KOPT-K1 (cell line): ENCODE data around the gene RFFL.

Experiments
- H3K27ac ChIP-seq: fragments of 200-600 bp; sonication (generic); 2 replicates; pipeline ENCODE4 v1.5.1; 2016; ENCODE audit warnings: antibody characterized with exemption, mild to moderate bottlenecking, low read depth, low read length; ENCODE audit not compliant: poor library complexity, severe bottlenecking
- H3K36me3 ChIP-seq: fragments of 200-600 bp; sonication (generic); 2 replicates; pipeline ENCODE4 v1.5.1; 2017; ENCODE audit warnings: antibody characterized with exemption, mild to moderate bottlenecking, low read length, moderate library complexity; ENCODE audit not compliant: insufficient read depth
- H3K9me3 ChIP-seq: fragments of 200-600 bp; sonication (generic); 2 replicates; pipeline ENCODE4 v1.5.1; 2017; ENCODE audit warnings: antibody characterized with exemption, low read length, mild to moderate bottlenecking; ENCODE audit not compliant: insufficient read depth, poor library complexity, severe bottlenecking

Gene RFFL

DNA sequence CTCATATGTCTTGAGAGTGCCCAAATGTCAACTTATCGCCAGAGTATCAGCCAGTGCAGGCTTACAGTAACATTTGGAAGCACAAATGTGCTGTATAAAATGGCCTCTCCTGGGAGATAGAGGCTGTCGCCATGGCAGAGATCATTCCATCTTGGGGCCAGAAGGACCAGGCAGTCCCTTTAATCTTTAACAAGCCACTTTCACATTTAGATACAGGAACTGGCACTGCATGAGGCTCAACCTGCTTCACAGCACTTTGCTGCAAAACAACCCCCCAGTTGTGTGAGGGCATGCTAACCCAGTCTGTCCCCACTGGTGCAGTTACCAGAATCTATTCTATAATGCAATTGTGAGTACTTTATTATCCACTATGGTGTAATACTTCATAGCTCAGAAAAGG is 4.7 kb upstream of the RFFL start:
- Histone ChIP-seq H3K36me3 (no peaks in the 10 kb centered on the region), H3K27ac (no peak overlapping the region), H3K9me3 (no peaks in the 10 kb centered on the region)

DNA sequence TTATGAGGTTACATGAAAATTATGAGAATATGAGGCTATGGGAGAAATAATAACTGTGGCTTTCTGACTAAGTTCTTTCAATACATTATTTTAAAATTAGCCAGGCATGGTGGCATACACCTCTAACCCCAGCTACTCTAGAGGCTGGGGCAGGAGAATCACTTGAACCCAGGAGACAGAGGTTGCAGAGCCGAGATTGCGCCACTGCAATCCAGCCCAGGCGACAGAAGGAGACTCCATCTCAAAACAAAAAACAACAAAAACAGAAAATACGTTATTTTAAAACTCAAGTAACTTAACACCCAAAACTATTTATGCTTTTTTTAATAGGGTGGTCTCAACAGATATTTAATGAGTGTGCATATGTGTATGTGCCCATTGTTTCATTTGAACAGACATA is 2.4 kb upstream of the RFFL start:
- Histone ChIP-seq H3K36me3 (no peaks in the 10 kb centered on the region), H3K27ac (no peak overlapping the region), H3K9me3 (no peaks in the 10 kb centered on the region)

DNA sequence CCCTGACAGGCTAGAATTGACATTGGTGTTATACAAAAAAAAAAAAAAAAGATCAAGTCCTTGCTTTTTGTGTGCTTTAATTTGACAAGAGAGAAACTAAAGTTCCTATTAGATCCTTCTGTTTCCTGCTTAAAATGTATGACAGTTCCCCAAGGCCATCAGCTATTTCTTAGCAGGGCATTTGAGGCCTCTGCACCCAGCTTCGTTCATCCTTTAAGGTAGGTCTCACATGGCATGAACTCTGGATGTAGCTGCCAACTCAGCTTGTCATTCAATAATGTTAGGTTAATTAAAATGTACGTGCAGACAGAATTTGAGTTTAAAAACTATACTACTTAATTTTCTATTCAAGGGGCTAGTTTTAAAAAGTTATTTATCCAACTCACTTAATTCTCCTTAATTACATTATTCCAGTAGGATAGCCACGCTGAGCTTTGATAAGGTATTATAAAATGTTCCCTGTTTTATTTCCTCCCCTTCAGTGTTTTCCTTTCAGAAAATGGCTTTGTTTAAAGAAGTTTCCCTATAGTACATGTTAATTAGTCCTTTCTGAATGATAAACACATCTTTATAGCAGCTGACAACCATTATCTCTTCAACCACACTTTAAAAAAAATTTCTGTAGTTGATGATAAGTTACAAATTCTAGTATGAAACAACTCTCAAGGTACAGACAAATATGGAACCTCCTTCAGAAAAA is 1.2 kb upstream of the RFFL start:
- Histone ChIP-seq H3K36me3 (no peaks in the 10 kb centered on the region), H3K9me3 (no peaks in the 10 kb centered on the region), H3K27ac (no peak overlapping the region)

DNA sequence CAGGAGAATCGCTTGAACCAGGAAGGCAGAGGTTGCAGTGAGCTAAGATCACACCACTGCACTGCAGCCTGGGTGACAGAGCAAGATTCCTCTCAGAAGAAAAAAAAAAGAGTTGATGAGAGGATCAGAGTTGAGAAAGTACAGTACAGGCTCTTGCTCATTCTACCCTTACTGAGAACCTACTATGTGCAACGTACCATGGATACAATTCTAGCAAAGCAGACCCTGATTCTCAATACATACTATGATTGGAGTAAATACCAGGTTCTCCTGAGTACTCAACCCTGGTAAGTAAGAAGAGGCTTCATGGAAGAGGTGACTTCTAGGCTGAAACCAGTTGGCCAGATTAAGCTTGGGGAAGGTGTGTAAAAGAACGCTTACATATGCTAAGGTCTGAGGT is 1.2 kb downstream of the RFFL start:
- Histone ChIP-seq H3K9me3 (no peaks in the 10 kb centered on the region), H3K36me3 (no peaks in the 10 kb centered on the region), H3K27ac (no peak overlapping the region)

DNA sequence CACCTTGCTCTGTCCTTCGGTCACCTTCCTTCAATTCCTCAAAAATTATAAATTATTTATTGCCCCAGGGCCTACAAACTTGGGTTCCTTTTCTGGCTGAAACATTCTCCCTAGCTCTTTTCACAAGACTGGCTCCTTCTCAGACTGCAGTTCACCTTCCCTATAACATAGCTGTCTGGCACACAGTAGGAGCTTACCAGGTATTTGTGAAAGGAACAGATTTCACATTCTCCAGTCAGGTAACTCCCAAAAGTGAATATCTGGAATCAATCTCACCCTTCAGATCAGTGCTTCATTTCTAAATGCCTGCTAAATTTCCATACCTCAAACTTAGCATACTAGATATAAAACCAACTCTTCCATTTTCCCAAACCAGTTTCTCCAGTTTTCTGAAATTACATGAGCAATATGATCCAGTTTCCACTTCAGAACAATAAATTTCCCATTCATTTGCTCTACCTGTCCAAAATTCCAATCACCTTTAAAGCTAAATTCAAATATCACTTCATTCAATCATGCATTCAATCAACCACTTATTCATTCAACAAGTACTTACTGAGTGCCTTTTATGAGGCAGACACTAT is 6.1 kb downstream of the RFFL start:
- Histone ChIP-seq H3K36me3 (no peaks in the 10 kb centered on the region), H3K27ac (no peak overlapping the region), H3K9me3 (no peaks in the 10 kb centered on the region)

DNA sequence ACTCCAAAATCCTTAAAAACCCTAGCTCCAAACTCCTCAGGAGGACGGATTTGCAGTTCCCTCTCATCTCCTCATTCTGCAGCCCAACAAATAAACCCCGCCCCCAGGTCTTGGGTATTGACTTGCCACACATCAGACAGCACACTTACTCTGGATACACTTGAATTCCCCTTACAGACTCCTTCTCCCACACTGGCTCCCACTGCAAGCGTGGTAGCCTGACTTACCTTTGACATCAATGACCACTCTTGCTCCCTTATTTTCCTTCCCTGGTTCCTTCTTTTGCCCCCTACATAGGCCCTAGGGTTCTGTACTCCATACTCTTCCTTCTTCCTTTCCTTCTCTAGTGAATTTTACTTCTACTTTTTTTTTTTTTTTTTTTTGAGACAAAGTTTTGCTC is 7.5 kb downstream of the RFFL start:
- H3K9me3 ChIP-seq = no peaks in the 10 kb centered on the region
- no peaks in the 10 kb centered on the region for H3K36me3 ChIP-seq
- H3K27ac ChIP-seq = no peak overlapping the region

DNA sequence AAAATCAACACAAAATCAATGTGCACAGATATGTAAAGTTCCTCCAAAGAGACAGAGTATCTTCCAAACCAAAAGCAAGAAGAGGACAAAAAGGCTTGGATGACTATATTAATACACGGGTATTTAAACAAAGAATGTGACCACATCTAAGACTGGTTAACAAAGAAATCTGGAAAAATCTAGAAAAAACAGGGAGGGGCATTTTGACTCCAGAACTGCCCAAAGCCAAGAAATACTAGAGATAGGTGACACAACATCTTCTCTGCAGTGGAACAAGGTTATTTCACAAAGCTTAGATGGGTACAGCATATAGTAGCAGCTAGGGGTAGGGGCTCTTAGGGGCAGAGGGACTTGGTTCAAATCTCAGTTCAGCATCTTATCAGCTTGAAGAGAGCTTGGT is 10.3 kb downstream of the RFFL start:
- no peaks in the 10 kb centered on the region for H3K9me3 ChIP-seq
- H3K27ac ChIP-seq = no peak overlapping the region
- H3K36me3 ChIP-seq = no peaks in the 10 kb centered on the region

DNA sequence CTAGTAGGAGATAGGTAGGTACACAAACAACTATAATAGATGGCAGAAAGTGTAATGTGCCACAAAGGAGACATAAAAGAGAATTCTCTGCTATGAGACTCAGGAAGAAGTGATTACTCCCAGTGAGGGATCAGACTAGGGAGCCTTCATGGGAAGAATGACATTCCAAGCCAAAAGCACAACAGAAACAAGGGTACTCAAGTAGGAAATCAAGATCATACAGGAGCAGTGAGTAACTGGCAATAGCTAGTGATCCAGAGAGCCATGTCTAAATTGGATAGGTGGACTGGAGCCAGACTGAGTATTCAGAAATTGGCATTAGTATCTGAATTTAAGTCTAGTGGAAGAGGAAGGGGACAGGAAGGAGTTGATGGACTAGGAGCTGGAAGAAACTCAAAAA is 10.7 kb downstream of the RFFL start:
- no peak overlapping the region for H3K27ac ChIP-seq
- H3K36me3 ChIP-seq = no peaks in the 10 kb centered on the region
- no peaks in the 10 kb centered on the region for H3K9me3 ChIP-seq

DNA sequence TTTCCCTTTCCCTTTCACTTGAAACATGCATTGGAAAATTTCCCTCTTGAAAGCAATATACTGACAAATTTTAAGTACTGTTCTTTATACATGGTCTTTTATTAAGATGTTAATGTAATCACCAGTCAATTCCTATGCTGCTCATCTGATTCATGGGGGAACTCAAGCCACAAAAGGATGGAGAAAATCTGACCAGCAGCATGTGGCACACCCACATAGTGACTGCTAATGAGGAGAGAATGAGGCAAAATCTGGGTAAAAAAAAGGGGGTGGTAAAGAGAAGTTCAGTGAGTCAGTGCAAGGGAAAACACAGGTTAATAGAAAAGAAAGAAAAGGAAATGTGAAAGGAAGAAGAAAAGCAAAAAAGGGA is 11.3 kb downstream of the RFFL start:
- H3K9me3 ChIP-seq = no peaks in the 10 kb centered on the region
- no peaks in the 10 kb centered on the region for H3K36me3 ChIP-seq
- no peak overlapping the region for H3K27ac ChIP-seq

DNA sequence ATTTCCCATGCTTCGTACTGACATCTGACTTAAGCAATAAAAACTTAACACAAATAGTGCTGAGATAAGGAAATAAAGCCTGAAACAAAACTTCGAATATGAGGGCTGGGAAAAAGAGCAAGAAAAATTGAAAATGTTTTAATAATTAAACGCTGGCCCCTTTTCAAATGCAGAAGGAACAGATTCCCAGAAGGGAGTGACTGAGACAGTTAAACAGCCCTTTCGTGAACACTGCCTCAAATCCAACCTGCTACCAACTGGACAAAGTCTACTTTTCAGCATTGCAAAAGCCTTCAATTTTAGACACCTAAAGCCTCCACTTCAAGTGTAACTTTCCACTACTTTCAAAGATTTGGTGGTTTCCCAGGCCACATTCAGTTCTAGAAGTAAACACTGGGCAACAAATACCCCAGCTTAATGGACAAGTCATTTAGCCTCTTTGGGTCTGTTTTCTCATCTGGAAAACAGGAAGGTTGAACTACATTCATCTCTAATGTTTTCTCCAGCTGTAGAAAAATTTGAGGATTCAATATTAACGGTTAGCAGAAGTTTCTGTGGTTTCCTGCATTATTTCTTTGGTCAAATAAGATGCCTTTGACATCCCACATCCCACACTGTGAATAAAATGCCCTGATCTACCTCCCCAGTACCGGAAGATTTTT is 11.8 kb downstream of the RFFL start:
- H3K36me3 ChIP-seq = no peaks in the 10 kb centered on the region
- H3K9me3 ChIP-seq = no peaks in the 10 kb centered on the region
- peak overlapping the region; percentile 58 for H3K27ac ChIP-seq

DNA sequence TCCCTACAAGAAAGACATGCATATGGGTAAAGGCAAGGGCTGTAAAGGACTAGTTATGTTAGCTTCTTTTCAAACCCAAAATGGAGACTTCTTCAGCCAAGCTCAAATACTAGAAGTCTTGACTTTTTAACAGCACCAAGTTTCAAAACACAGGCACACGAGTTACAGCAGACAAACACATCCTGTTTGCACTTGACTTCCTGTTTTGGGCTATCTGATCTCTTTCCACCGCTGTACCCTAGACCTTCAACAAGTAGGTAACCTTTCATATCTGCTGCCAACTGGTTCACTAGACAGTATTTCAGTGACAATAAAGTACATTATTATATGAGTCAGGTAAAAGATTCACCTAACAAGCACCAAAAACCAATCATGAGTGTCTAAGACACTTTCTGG is 12.3 kb downstream of the RFFL start:
- Histone ChIP-seq H3K9me3 (no peaks in the 10 kb centered on the region), H3K36me3 (no peaks in the 10 kb centered on the region), H3K27ac (peak overlapping the region; percentile 58)

DNA sequence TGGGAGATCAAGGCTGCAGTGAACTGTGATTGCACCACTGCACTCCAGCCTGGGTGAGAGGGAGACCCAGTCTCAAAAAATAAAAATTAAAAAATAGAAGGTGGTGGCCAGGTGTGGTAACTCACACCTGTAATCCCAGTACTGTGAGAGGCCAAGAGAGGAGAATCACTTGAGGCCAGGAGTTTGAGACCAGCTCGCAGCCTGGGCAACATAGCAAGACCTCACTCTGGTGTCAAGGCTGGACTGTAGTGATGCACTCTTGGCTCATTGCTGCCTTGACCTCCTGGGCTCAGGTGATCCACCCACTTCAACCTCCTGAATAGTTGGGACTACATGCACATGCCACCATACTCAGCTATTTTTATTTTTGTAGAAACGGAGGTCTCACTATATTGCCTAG is 13.3 kb downstream of the RFFL start:
- H3K36me3 ChIP-seq = no peaks in the 10 kb centered on the region
- no peak overlapping the region for H3K27ac ChIP-seq
- H3K9me3 ChIP-seq = no peaks in the 10 kb centered on the region

DNA sequence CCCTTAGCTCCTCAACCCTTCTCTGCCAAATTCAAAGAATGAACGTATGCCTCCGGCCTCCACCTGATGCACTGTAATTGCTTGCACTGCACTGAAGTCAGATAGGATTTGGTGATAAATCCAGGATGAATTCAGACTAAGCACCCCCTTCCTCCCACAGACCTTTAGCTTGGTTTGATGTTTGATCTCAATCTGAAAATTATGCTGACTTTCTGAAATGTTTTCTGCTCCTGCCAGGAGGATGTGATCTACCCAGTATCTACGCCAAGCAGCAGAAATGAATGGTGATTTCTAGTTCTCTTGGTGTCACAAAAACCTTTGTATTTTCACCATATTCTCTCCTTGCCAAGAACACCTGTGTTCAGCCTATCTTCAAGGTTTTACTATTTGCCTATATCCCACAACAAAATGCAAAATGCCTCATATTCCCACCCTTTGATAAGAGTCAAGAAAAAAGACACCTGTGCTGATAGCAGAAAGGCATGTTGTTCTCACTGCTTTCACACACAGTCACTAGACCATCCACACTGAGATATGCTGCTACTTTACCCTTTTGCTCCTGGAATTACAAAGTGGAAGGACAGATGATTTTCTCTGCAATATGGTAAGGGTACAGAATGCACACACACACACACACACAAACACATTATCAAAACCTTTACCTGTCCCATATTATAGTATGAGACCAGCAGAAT is 14.7 kb downstream of the RFFL start:
- Histone ChIP-seq H3K9me3 (no peaks in the 10 kb centered on the region), H3K36me3 (no peaks in the 10 kb centered on the region), H3K27ac (no peak overlapping the region)

DNA sequence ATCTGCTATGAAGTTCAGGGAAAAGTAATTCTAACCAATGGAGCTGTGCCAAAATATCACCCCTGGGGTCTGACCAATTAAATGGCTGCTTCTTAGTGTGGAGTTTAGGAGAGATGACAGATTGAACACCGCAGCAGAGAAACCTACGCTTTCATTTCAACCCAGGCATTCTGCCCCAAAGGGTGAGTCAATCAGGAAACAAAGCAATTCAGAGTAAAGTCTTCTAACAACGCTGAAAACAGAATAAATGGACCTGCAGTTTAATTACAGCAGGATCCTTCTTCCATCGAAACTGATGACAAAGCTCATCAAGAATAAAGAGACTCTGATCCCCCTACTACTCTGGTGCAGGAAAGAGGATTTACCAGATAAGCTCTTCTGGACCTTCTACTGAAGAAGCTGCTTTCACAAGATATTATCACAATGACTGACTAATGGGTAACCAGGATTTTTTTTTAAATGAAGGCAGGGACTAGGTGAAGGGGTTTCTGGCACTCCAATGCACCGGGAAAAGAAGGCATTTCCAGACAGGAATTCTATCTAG is 16.7 kb downstream of the RFFL start:
- no peaks in the 10 kb centered on the region for H3K9me3 ChIP-seq
- H3K27ac ChIP-seq = no peak overlapping the region
- H3K36me3 ChIP-seq = no peaks in the 10 kb centered on the region

DNA sequence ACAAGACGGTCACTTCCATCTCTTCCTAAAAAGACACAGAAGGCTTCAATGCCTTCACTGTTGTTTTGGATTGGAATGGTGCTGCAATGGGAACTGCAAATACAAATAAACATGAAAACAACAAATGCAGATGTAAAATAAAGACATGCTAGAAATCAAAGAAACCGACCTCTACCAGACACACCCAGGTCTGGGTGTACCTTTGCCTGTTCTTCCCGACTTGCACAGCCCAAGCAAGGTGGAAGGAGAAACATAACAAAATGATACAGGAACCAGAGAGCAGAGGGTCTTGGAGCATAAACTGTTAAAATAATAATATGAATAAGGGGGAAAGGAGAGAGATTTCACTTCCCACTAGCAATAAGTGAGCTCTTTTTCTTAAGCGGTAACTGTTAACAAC is 17.3 kb downstream of the RFFL start:
- no peaks in the 10 kb centered on the region for H3K9me3 ChIP-seq
- H3K36me3 ChIP-seq = no peaks in the 10 kb centered on the region
- H3K27ac ChIP-seq = no peak overlapping the region
